ENCODE measurements around the gene ADCY4.

Gene ADCY4

GRCh38 chr14:24282736-24283135 is 52.1 kb downstream of the ADCY4 start:
- Histone ChIP-seq H3K27me3 (ENCODE audit: control insufficient read depth in 1 of 2, insufficient read depth in 2 of 2, low read length in 2 of 2) (no peaks in the 10 kb centered on the region), H3K9me3 (ENCODE audit: control insufficient read depth in 2 of 2, low read length in 2 of 2) (no peaks in the 10 kb centered on the region), H3K4me3 (ENCODE audit: low read length in 2 of 2) (no peak overlapping the region), H3K27ac (ENCODE audit: low read length) (no peak overlapping the region), H3K4me1 (ENCODE audit: control insufficient read depth, insufficient read depth, low read length) (no peaks in the 10 kb centered on the region), H3K9ac (ENCODE audit: low read length in 2 of 2) (no peak overlapping the region), H3K36me3 (ENCODE audit: control insufficient read depth in 2 of 2, insufficient read depth in 2 of 2, low read length in 2 of 2) (no peaks in the 10 kb centered on the region)

- no peak overlapping the region for H3K27ac ChIP-seq (ENCODE audit: low read length)
- no peaks in the 10 kb centered on the region for H3K4me1 ChIP-seq (ENCODE audit: control insufficient read depth, insufficient read depth, low read length)
Observed at GRCh38 chr14:24281636-24282035, 53.2 kb downstream of the ADCY4 start.

GRCh38 chr14:24280797-24281460 is 53.9 kb downstream of the ADCY4 start:
- H3K27ac ChIP-seq (ENCODE audit: low read length): no peak overlapping the region
- no peaks in the 10 kb centered on the region for H3K9me3 ChIP-seq (ENCODE audit: control insufficient read depth in 2 of 2, low read length in 2 of 2)
- no peaks in the 10 kb centered on the region for H3K4me1 ChIP-seq (ENCODE audit: control insufficient read depth, insufficient read depth, low read length)

More at GRCh38 chr14:24281636-24282035, 53.2 kb downstream of the ADCY4 start:
- H3K9me3 ChIP-seq (ENCODE audit: control insufficient read depth in 2 of 2, low read length in 2 of 2): no peaks in the 10 kb centered on the region
- H3K27me3 ChIP-seq (ENCODE audit: control insufficient read depth in 1 of 2, insufficient read depth in 2 of 2, low read length in 2 of 2): no peaks in the 10 kb centered on the region
- H3K9ac ChIP-seq (ENCODE audit: low read length in 2 of 2): no peak overlapping the region
- no peak overlapping the region for H3K4me3 ChIP-seq (ENCODE audit: low read length in 2 of 2)
- no peaks in the 10 kb centered on the region for H3K36me3 ChIP-seq (ENCODE audit: control insufficient read depth in 2 of 2, insufficient read depth in 2 of 2, low read length in 2 of 2)

GRCh38 chr14:24279301-24280186 is 55.3 kb downstream of the ADCY4 start:
- Histone ChIP-seq H3K36me3 (ENCODE audit: control insufficient read depth in 2 of 2, insufficient read depth in 2 of 2, low read length in 2 of 2) (no peaks in the 10 kb centered on the region), H3K27ac (ENCODE audit: low read length) (no peak overlapping the region)

More at GRCh38 chr14:24280797-24281460, 53.9 kb downstream of the ADCY4 start:
- no peaks in the 10 kb centered on the region for H3K36me3 ChIP-seq (ENCODE audit: control insufficient read depth in 2 of 2, insufficient read depth in 2 of 2, low read length in 2 of 2)
- H3K4me3 ChIP-seq (ENCODE audit: low read length in 2 of 2): no peak overlapping the region
- H3K27me3 ChIP-seq (ENCODE audit: control insufficient read depth in 1 of 2, insufficient read depth in 2 of 2, low read length in 2 of 2): no peaks in the 10 kb centered on the region
- no peak overlapping the region for H3K9ac ChIP-seq (ENCODE audit: low read length in 2 of 2)

GRCh38 chr14:24278424-24278823 is 56.4 kb downstream of the ADCY4 start:
- Histone ChIP-seq H3K27ac (ENCODE audit: low read length) (no peak overlapping the region), H3K9ac (ENCODE audit: low read length in 2 of 2) (no peak overlapping the region), H3K4me1 (ENCODE audit: control insufficient read depth, insufficient read depth, low read length) (no peaks in the 10 kb centered on the region), H3K27me3 (ENCODE audit: control insufficient read depth in 1 of 2, insufficient read depth in 2 of 2, low read length in 2 of 2) (no peaks in the 10 kb centered on the region), H3K9me3 (ENCODE audit: control insufficient read depth in 2 of 2, low read length in 2 of 2) (no peaks in the 10 kb centered on the region), H3K36me3 (ENCODE audit: control insufficient read depth in 2 of 2, insufficient read depth in 2 of 2, low read length in 2 of 2) (no peaks in the 10 kb centered on the region), H3K4me3 (ENCODE audit: low read length in 2 of 2) (no peak overlapping the region)

More at GRCh38 chr14:24279301-24280186, 55.3 kb downstream of the ADCY4 start:
- H3K4me1 ChIP-seq (ENCODE audit: control insufficient read depth, insufficient read depth, low read length): no peaks in the 10 kb centered on the region
- no peaks in the 10 kb centered on the region for H3K9me3 ChIP-seq (ENCODE audit: control insufficient read depth in 2 of 2, low read length in 2 of 2)
- no peak overlapping the region for H3K9ac ChIP-seq (ENCODE audit: low read length in 2 of 2)
- no peaks in the 10 kb centered on the region for H3K27me3 ChIP-seq (ENCODE audit: control insufficient read depth in 1 of 2, insufficient read depth in 2 of 2, low read length in 2 of 2)
- no peak overlapping the region for H3K4me3 ChIP-seq (ENCODE audit: low read length in 2 of 2)

- H3K27ac ChIP-seq (ENCODE audit: low read length): no peak overlapping the region
- no peak overlapping the region for H3K9ac ChIP-seq (ENCODE audit: low read length in 2 of 2)
- H3K4me1 ChIP-seq (ENCODE audit: control insufficient read depth, insufficient read depth, low read length): no peaks in the 10 kb centered on the region
- H3K4me3 ChIP-seq (ENCODE audit: low read length in 2 of 2): no peak overlapping the region
- no peaks in the 10 kb centered on the region for H3K9me3 ChIP-seq (ENCODE audit: control insufficient read depth in 2 of 2, low read length in 2 of 2)
- no peaks in the 10 kb centered on the region for H3K36me3 ChIP-seq (ENCODE audit: control insufficient read depth in 2 of 2, insufficient read depth in 2 of 2, low read length in 2 of 2)
- H3K27me3 ChIP-seq (ENCODE audit: control insufficient read depth in 1 of 2, insufficient read depth in 2 of 2, low read length in 2 of 2): no peaks in the 10 kb centered on the region
Observed at GRCh38 chr14:24277606-24278321, 57.1 kb downstream of the ADCY4 start.

- Histone ChIP-seq H3K4me3 (ENCODE audit: low read length in 2 of 2) (no peak overlapping the region), H3K27ac (ENCODE audit: low read length) (no peak overlapping the region), H3K27me3 (ENCODE audit: control insufficient read depth in 1 of 2, insufficient read depth in 2 of 2, low read length in 2 of 2) (no peaks in the 10 kb centered on the region), H3K4me1 (ENCODE audit: control insufficient read depth, insufficient read depth, low read length) (no peaks in the 10 kb centered on the region), H3K36me3 (ENCODE audit: control insufficient read depth in 2 of 2, insufficient read depth in 2 of 2, low read length in 2 of 2) (no peaks in the 10 kb centered on the region), H3K9me3 (ENCODE audit: control insufficient read depth in 2 of 2, low read length in 2 of 2) (no peaks in the 10 kb centered on the region), H3K9ac (ENCODE audit: low read length in 2 of 2) (no peak overlapping the region)
Observed at GRCh38 chr14:24277071-24277470, 57.8 kb downstream of the ADCY4 start.

GRCh38 chr14:24274101-24274543 is 60.7 kb downstream of the ADCY4 start:
- no peak overlapping the region for H3K9ac ChIP-seq (ENCODE audit: low read length in 2 of 2)
- peaks cover 9% of the 10 kb centered on the region for H3K4me1 ChIP-seq (ENCODE audit: control insufficient read depth, insufficient read depth, low read length)
- no peak overlapping the region for H3K4me3 ChIP-seq (ENCODE audit: low read length in 2 of 2)
- H3K9me3 ChIP-seq (ENCODE audit: control insufficient read depth in 2 of 2, low read length in 2 of 2): no peaks in the 10 kb centered on the region
- H3K36me3 ChIP-seq (ENCODE audit: control insufficient read depth in 2 of 2, insufficient read depth in 2 of 2, low read length in 2 of 2): no peaks in the 10 kb centered on the region
- no peak overlapping the region for H3K27ac ChIP-seq (ENCODE audit: low read length)
- H3K27me3 ChIP-seq (ENCODE audit: control insufficient read depth in 1 of 2, insufficient read depth in 2 of 2, low read length in 2 of 2): no peaks in the 10 kb centered on the region

GRCh38 chr14:24273422-24273998 is 61.4 kb downstream of the ADCY4 start:
- H3K27ac ChIP-seq (ENCODE audit: low read length): no peak overlapping the region
- no peak overlapping the region for H3K4me3 ChIP-seq (ENCODE audit: low read length in 2 of 2)
- peaks cover 0 to 3% of the 10 kb centered on the region in 2 donors for H3K36me3 ChIP-seq (ENCODE audit: control insufficient read depth in 2 of 2, insufficient read depth in 2 of 2, low read length in 2 of 2)
- H3K9ac ChIP-seq (ENCODE audit: low read length in 2 of 2): no peak overlapping the region
- no peaks in the 10 kb centered on the region for H3K27me3 ChIP-seq (ENCODE audit: control insufficient read depth in 1 of 2, insufficient read depth in 2 of 2, low read length in 2 of 2)
- H3K9me3 ChIP-seq (ENCODE audit: control insufficient read depth in 2 of 2, low read length in 2 of 2): no peaks in the 10 kb centered on the region
- peaks cover 9% of the 10 kb centered on the region for H3K4me1 ChIP-seq (ENCODE audit: control insufficient read depth, insufficient read depth, low read length)

- Histone ChIP-seq H3K4me1 (ENCODE audit: control insufficient read depth, insufficient read depth, low read length) (peaks cover 9% of the 10 kb centered on the region), H3K9ac (ENCODE audit: low read length in 2 of 2) (no peak overlapping the region), H3K36me3 (ENCODE audit: control insufficient read depth in 2 of 2, insufficient read depth in 2 of 2, low read length in 2 of 2) (peaks cover 3 to 7% of the 10 kb centered on the region in 2 donors), H3K27ac (ENCODE audit: low read length) (no peak overlapping the region), H3K4me3 (ENCODE audit: low read length in 2 of 2) (no peak overlapping the region), H3K27me3 (ENCODE audit: control insufficient read depth in 1 of 2, insufficient read depth in 2 of 2, low read length in 2 of 2) (no peaks in the 10 kb centered on the region), H3K9me3 (ENCODE audit: control insufficient read depth in 2 of 2, low read length in 2 of 2) (no peaks in the 10 kb centered on the region)
Observed at GRCh38 chr14:24272467-24272866, 62.4 kb downstream of the ADCY4 start.
